HG03135 (cell line): ENCODE measurements around the gene MBOAT1.
"Not testable (repeated sequence)": the region's sequence is repeated elsewhere in the genome, so short reads cannot be mapped to it uniquely, and the experiment has no call there.

Experiments used
- ATAC-seq: cut with Tn5 transposase; IDR thresholded peaks from one replicate; pipeline ENCODE4 v1.9.1; 2021; ENCODE audit warnings: mild to moderate bottlenecking, moderate library complexity; ENCODE audit not compliant: unreplicated experiment

Gene MBOAT1

DNA sequence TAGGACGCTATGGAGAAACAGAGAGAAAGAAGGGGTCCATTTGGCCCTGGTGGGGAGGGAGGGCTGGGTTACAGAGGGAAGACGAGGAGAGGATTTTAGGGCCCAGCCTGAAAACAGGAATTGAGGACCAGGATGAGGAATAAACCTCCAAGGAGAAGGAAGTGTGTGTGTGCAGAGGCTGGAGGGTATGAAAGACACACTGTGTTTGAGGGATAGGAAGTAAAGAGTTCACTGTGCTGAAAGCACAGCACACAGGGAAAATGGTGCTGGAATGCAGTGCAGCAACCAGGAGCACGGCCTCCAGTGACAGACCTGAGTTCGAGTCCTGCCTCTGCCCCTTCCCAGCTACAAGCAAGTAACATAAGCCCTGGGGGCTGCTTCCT lies 7.8 kb downstream of the MBOAT1 start:
- ATAC-seq = no peak

DNA sequence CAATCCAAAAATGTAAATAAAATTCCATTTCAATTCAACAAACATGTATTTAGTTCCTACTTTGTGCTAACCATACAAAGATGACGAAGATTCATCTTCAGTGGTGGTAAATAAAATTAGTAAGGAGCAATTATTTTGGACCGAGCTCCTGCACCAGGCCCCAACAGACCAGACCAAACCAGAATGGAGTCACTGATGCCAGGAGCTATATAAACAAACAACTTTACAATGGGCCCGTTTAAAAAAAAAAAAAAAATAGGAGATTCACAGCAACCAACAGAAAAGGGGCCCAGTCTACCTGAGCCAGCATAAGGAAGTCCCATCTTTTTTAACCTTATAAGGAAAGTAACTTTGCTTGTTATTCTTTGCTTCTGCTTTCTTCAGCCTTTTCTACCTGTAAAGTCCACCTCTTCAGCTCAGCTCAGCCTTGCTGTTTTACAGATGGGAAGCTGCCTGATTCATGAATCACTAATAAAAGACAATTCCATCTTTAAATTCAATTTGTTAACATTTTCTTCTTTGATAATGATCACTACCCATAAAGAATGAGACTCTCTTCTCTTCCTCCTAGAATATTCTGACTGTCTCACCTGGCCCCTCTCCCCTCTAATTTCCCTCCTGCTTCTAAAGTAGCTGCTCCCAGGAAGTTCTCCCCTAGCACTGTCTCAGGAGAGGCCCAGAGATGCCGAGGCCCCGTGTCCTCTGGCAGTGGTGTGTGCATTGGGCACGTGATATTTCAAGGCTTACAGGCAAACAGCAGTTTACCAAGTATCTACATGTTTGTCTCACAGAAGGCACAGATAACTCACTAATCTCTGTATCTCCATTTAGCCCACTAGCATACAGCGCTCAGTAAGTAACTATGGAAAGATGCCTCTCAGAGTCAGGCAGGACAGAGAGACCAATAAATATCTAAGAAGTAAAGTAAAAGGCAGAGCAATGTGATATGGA lies 8.4 kb downstream of the MBOAT1 start:
- ATAC-seq = no peak

GRCh38 chr6:20202699-20203302 lies 9.5 kb downstream of the MBOAT1 start:
- ATAC-seq = no peak

DNA sequence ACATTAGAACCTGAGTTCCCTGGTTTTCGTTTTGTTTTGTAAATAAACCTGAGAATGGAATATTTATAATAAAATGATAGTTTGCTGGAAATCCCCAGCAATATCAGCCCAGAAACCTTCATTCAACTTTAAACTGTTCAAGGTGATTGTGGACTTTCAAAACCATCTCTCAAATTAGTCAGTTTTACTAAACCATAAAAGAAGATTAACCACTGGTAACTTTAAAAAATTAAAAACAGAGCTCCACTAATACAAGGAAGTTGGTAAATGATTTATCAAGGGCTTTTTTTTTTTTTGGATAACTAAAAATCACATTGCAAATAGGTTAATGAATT lies 10.0 kb downstream of the MBOAT1 start:
- peak; percentile 35 for ATAC-seq

- ATAC-seq = no peak
Observed at GRCh38 chr6:20200761-20201630, 11.3 kb downstream of the MBOAT1 start.

- no peak for ATAC-seq
Observed at GRCh38 chr6:20198775-20199174, 13.5 kb downstream of the MBOAT1 start.

- no peak for ATAC-seq
Observed at GRCh38 chr6:20198156-20198774, 14.0 kb downstream of the MBOAT1 start.

DNA sequence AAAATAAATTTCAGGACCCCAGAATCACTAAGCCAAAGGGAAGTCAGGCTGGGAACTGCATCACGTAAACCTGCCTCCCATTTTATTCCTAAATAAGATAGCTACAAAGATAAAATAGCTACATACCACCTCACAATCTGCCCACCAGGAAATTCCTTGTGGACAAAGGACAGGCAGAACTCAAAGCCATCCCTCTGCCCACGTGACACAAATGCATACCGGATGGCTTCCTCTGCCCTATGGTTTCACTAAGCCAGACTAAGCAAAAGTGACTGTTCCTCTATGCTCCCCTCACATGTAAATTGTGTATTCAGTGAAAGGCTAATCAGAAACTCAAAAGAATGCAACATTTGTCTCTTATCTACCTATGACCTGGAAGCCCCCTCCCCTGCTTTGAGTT lies 15.0 kb downstream of the MBOAT1 start:
- ATAC-seq = no peak

- no peak for ATAC-seq
Observed at GRCh38 chr6:20192625-20193024, 19.6 kb downstream of the MBOAT1 start.

- no peak for ATAC-seq
Observed at GRCh38 chr6:20191992-20192391, 20.3 kb downstream of the MBOAT1 start.

GRCh38 chr6:20188630-20189075 lies 23.6 kb downstream of the MBOAT1 start:
- ATAC-seq = no peak

DNA sequence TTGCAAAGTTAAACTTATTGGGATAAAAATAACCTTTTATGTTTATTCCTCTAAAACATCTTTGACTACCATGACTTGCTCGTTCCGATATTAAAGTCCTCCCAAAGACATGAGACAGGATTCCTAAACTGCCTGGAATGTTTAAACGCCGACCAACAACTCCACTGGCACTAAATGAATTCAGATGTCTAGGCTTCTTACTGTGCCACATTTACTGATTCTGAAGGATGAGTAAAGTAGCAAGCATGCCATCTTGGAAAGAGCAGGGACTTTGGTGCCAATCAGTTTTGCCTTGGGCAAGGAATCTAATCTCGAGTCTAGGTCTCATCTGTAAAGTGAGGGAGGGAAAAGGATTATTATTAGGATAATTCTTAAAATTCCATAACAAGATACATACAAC lies 25.3 kb downstream of the MBOAT1 start:
- ATAC-seq = no peak

- ATAC-seq = no peak
Observed at GRCh38 chr6:20183706-20184105, 28.6 kb downstream of the MBOAT1 start.

DNA sequence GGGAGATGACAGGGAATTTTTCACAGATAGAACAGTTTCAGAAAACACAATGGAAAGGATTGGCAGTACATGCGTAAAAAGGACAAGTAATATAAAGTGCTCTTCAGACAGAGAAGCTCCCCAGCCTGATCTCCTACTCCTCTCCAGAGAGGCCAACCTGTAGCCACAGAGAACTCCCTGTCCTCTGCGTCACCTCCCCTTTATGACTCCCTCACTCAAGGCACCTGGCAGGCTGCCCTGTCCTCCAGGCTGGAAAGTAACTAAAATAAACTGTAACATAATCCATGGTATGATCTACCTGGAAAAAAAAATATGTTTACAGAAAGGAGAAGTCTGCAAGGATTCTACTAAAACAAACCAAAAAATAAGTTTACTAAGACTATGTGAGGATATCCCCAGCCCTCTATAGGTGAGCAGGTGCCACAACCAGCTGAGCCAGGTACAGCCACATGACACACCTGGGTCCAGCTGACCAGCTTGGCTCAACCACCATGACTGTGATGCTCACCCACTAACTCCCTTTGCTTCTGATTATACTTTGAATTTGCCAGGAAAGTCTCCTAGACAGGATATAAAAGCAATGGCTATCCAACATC lies 29.2 kb downstream of the MBOAT1 start:
- no peak for ATAC-seq

- no peak for ATAC-seq
Observed at GRCh38 chr6:20182069-20182468, 30.2 kb downstream of the MBOAT1 start.

GRCh38 chr6:20180935-20181334 lies 31.3 kb downstream of the MBOAT1 start:
- no peak for ATAC-seq

- not testable (repeated sequence) for ATAC-seq
Observed at GRCh38 chr6:20179287-20180045, 32.8 kb downstream of the MBOAT1 start.

DNA sequence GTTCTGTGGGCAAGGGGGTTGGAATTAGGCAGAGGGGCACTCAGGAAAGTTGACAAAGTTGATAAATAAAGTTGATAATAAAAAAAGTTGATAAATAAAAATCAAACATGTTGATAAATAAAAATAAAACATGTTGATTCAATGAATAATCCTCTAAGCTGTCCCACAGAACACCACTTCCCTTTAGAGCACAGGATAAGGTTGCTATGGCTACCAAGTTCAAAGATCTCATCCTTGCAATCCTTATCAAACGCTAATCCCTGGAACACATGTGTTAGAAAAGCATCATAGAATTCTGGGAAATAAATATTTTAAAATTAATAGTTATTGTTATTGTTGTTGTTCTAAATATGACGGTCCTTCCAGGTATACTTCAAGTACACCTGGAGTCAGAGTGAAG lies 33.9 kb downstream of the MBOAT1 start:
- no peak for ATAC-seq

- no peak for ATAC-seq
Observed at GRCh38 chr6:20175810-20176410, 36.4 kb downstream of the MBOAT1 start.
